Vagina (tissue), 2 donors: ENCODE results near the gene IDH2. TPM values are rescaled to one million over a fixed set of nuclear protein-coding genes. Genes with fewer than 3 reads are reported as not detected.

Source experiments
- DNase-seq, 2 donors: peaks; one replicate each; pipeline ENCODE4 v3.0.0-alpha.2; 2017; ENCODE audit errors: extremely low spot score in 2 of 2
- H3K27ac ChIP-seq: fragments of 200-600 bp; sonication (generic); one replicate; pipeline ENCODE4 v1.5.1; 2019
- H3K27me3 ChIP-seq: fragments of 200-600 bp; sonication (generic); one replicate; pipeline ENCODE4 v1.5.1; 2019
- H3K36me3 ChIP-seq, 2 donors: fragments of 200-600 bp; sonication (generic); one replicate each; pipeline ENCODE4 v1.5.1; 2017 to 2019
- H3K4me1 ChIP-seq: fragments of 200-600 bp; sonication (generic); one replicate; pipeline ENCODE4 v1.5.1; 2019
- H3K4me3 ChIP-seq, 2 donors: fragments of 200-600 bp; sonication (generic); 1 replicate in 1 of 2; 2 replicates in 1 of 2; pipeline ENCODE4 v1.5.1; 2016 to 2019
- H3K9me3 ChIP-seq: fragments of 200-600 bp; sonication (generic); one replicate; pipeline ENCODE4 v1.5.1; 2019
- CTCF ChIP-seq, 3 experiments: fragments of 450-650 bp in 2 of 3; fragments of 200-600 bp in 1 of 3; sonication (generic) in 1 of 3; IDR thresholded peaks; one replicate each; pipeline ENCODE4 v1.5.1; 2017 to 2019; ENCODE audit warnings: antibody characterized with exemption in 3 of 3, mild to moderate bottlenecking in 2 of 3, moderate library complexity in 2 of 3
- POLR2A ChIP-seq, 2 donors: fragments of 450-650 bp; IDR thresholded peaks; one replicate each; pipeline ENCODE4 v1.6.1; 2017; ENCODE audit warnings: antibody characterized with exemption in 2 of 2, mild to moderate bottlenecking in 2 of 2, moderate library complexity in 2 of 2
- POLR2AphosphoS5 ChIP-seq, 2 donors: sonication (generic); formaldehyde crosslinking; IDR thresholded peaks; one replicate each; pipeline ENCODE4 v1.9.0; 2017; ENCODE audit warnings: antibody characterized with exemption in 2 of 2, mild to moderate bottlenecking in 2 of 2, low read depth in 1 of 2; ENCODE audit not compliant: insufficient read depth in 1 of 2
- intact Hi-C: fragments of 100-400 bp; cut with DNase I; formaldehyde crosslinking; loops from one replicate; pipeline ENCODE4 v1.15.1; 2023
- total RNA-seq: library from RNA; depleted of rRNA; stranded (reverse); fragments of >200 nt; gene quantifications from one replicate; pipeline ENCODE4 v1.2.3, GENCODE V29; 2016

IDH2 gene
- total RNA-seq, 1 donor from 2014 or later = 39.3 TPM

DNA sequence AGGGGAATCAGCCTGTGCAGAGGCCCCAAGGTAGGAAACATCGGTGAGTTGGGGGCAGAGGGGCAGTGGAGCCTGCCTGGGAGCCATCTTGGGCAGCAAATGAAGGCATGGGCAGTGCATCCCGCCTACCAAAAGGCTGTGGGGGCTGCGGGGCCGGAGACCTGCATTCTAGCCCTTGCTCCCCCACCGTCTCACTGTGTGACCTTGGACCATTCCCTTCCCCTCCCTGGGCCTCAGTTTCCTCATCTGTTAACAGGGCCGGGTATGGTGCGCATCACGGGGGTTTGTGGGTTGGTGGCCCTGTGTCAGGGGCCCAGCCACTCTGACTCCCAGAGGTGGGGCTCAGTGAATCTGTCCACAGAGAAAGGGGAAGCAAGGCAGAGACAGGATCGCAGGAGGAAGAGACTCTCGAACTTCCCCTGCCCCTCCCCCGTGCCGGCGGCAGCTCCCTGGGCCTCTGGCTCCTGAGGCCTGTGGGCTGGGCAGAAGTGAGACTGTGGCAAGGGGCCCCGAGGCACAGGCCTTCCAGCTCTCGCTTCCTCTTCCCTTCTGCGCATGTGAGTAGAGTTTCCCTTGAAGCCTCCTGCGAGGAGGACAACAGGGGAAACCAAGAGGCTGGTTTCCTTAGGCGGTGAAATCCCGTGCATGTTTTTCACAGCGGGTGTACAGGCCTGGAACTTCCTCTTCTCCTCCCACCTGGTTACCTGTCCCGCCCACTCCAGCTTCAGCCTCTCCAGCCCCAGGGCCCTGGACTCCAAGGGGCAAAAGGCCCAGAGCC, 42.9 kb downstream of the IDH2 start:
- Histone ChIP-seq H3K4me1 (peaks cover 50% of the 10 kb centered on the region), H3K9me3 (no peaks in the 10 kb centered on the region), H3K4me3 (no peak overlapping the region), H3K27ac (peak overlapping the region; percentile 73), H3K36me3 (no peaks in the 10 kb centered on the region), H3K27me3 (no peaks in the 10 kb centered on the region)
- DNase-seq = no peak
- TF ChIP-seq CTCF (IDR thresholded peaks at IDR 0.05) (no peak), POLR2AphosphoS5 (IDR thresholded peaks at IDR 0.05; ENCODE audit: insufficient read depth in 1 of 2, low read depth in 1 of 2) (peak in 1 of 2 donors; percentile 64), POLR2A (IDR thresholded peaks at IDR 0.05) (no peak)
- intact Hi-C loops = no loop called here

DNA sequence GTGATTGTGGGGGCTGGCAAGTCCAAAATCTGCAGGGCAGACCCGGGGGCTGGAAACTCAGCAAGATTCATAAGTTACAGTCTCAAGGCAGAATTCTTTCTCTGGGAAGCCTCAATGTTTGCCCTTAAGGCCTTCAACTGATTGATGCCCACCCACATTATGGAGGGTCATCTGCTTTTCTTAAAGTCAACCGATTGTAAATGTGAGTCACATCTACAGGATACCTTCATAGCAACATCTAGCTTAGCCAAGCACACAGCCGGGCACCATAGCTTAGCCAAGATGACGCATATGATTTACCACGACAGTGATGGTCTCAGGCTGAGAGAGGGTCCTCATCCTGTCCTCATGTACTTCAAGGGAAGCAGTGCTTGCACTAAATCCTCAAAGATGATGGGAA, 43.5 kb downstream of the IDH2 start:
- Histone ChIP-seq H3K4me1 (peaks cover 46% of the 10 kb centered on the region), H3K9me3 (no peaks in the 10 kb centered on the region), H3K4me3 (no peak overlapping the region), H3K27ac (peak overlapping the region; percentile 73), H3K27me3 (no peaks in the 10 kb centered on the region), H3K36me3 (no peaks in the 10 kb centered on the region)
- DNase-seq = no peak
- intact Hi-C loops = no loop called here
- no peak for TF ChIP-seq CTCF (IDR thresholded peaks at IDR 0.05)
- TF ChIP-seq POLR2A (IDR thresholded peaks at IDR 0.05) = no peak
- TF ChIP-seq POLR2AphosphoS5 (IDR thresholded peaks at IDR 0.05; ENCODE audit: insufficient read depth in 1 of 2, low read depth in 1 of 2) = no peak

- no peak for DNase-seq
- no peaks in the 10 kb centered on the region for H3K9me3 ChIP-seq
- no peak overlapping the region for H3K27ac ChIP-seq
- H3K27me3 ChIP-seq = no peaks in the 10 kb centered on the region
- no peak overlapping the region for H3K4me3 ChIP-seq
- no peak for TF ChIP-seq POLR2AphosphoS5 (IDR thresholded peaks at IDR 0.05; ENCODE audit: insufficient read depth in 1 of 2, low read depth in 1 of 2)
- no peak for TF ChIP-seq CTCF (IDR thresholded peaks at IDR 0.05)
- no peak for TF ChIP-seq POLR2A (IDR thresholded peaks at IDR 0.05)
- no peaks in the 10 kb centered on the region for H3K36me3 ChIP-seq
- intact Hi-C loops = no loop called here
- H3K4me1 ChIP-seq = peaks cover 43% of the 10 kb centered on the region
Observed at GRCh38 chr15:90058308-90058707, 44.0 kb downstream of the IDH2 start.

DNA sequence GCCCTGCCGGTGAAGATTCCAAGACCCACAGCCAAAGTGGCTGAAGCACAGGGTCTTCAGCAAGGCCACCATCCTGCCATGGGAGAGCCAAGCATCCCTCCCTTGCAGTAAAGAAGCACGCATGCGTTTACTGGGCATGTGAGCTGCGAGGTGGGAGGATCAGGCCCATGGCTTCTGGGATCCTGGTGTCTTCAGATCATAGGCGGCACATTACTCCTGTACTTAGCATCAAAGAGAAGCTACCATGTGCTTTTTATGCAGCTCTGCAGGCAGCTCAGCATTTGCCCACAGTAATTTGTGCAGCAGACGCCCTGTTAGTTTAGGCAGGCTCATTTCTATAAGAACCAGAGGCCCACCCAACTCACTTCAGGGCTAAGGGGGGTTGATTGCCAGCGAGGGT, 45.7 kb downstream of the IDH2 start:
- Histone ChIP-seq H3K4me3 (no peak overlapping the region), H3K27me3 (no peaks in the 10 kb centered on the region), H3K27ac (no peak overlapping the region), H3K36me3 (no peaks in the 10 kb centered on the region), H3K9me3 (no peaks in the 10 kb centered on the region), H3K4me1 (peaks cover 25% of the 10 kb centered on the region)
- DNase-seq = no peak
- no peak for TF ChIP-seq POLR2AphosphoS5 (IDR thresholded peaks at IDR 0.05; ENCODE audit: insufficient read depth in 1 of 2, low read depth in 1 of 2)
- TF ChIP-seq POLR2A (IDR thresholded peaks at IDR 0.05) = no peak
- no peak for TF ChIP-seq CTCF (IDR thresholded peaks at IDR 0.05)
- intact Hi-C loops = no loop called here

- Histone ChIP-seq H3K27ac (no peak overlapping the region), H3K4me1 (peaks cover 12% of the 10 kb centered on the region), H3K36me3 (no peaks in the 10 kb centered on the region), H3K4me3 (no peak overlapping the region), H3K9me3 (no peaks in the 10 kb centered on the region), H3K27me3 (no peaks in the 10 kb centered on the region)
- DNase-seq = no peak
- intact Hi-C loops = no loop called here
- no peak for TF ChIP-seq POLR2AphosphoS5 (IDR thresholded peaks at IDR 0.05; ENCODE audit: insufficient read depth in 1 of 2, low read depth in 1 of 2)
- no peak for TF ChIP-seq POLR2A (IDR thresholded peaks at IDR 0.05)
- no peak for TF ChIP-seq CTCF (IDR thresholded peaks at IDR 0.05)
Observed at GRCh38 chr15:90055182-90055581, 47.1 kb downstream of the IDH2 start.
